Measurements from ENCODE around the gene NPM1. TPM values are rescaled to one million over a fixed set of nuclear protein-coding genes. Genes with fewer than 3 reads are reported as not detected.

The NPM1 gene
- total RNA-seq, 6 donors from 2014 or later = 289 to 646 (median 517) TPM

- 39 to 43% methylated on average over 7 of the region's 7 CpGs for WGBS, 2 donors
- no peak for ATAC-seq (ENCODE audit: low FRiP score in 2 of 2)
- Histone ChIP-seq H3K36me3 (no peaks in the 10 kb centered on the region), H3K27me3 (no peaks in the 10 kb centered on the region), H3K27ac (no peak overlapping the region), H3K9me3 (no peaks in the 10 kb centered on the region), H3K4me3 (no peak overlapping the region), H3K4me1 (no peaks in the 10 kb centered on the region)
- TF ChIP-seq, protein P1, sequence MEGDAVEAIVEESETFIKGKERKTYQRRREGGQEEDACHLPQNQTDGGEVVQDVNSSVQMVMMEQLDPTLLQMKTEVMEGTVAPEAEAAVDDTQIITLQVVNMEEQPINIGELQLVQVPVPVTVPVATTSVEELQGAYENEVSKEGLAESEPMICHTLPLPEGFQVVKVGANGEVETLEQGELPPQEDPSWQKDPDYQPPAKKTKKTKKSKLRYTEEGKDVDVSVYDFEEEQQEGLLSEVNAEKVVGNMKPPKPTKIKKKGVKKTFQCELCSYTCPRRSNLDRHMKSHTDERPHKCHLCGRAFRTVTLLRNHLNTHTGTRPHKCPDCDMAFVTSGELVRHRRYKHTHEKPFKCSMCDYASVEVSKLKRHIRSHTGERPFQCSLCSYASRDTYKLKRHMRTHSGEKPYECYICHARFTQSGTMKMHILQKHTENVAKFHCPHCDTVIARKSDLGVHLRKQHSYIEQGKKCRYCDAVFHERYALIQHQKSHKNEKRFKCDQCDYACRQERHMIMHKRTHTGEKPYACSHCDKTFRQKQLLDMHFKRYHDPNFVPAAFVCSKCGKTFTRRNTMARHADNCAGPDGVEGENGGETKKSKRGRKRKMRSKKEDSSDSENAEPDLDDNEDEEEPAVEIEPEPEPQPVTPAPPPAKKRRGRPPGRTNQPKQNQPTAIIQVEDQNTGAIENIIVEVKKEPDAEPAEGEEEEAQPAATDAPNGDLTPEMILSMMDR (IDR thresholded peaks at IDR 0.05) = no peak
- TF ChIP-seq EP300 (IDR thresholded peaks at IDR 0.05) (no peak), POLR2AphosphoS5 (IDR thresholded peaks at IDR 0.05) (no peak), POLR2A (IDR thresholded peaks at IDR 0.05) (no peak)
- no peak for DNase-seq
Measured at GRCh38 chr5:171365351-171365750, 22.3 kb upstream of the NPM1 start.

GRCh38 chr5:171366645-171367044, 21.0 kb upstream of the NPM1 start:
- no peaks in the 10 kb centered on the region for H3K36me3 ChIP-seq
- WGBS, 2 donors = 71 to 86% methylated on average over 5 of the region's 5 CpGs
- no peak for TF ChIP-seq EP300 (IDR thresholded peaks at IDR 0.05)
- TF ChIP-seq, protein P1 (IDR thresholded peaks at IDR 0.05) = no peak
- TF ChIP-seq POLR2A (IDR thresholded peaks at IDR 0.05) = no peak
- TF ChIP-seq POLR2AphosphoS5 (IDR thresholded peaks at IDR 0.05) = no peak
- H3K9me3 ChIP-seq = no peaks in the 10 kb centered on the region
- no peak overlapping the region for H3K27ac ChIP-seq
- DNase-seq = no peak
- no peaks in the 10 kb centered on the region for H3K27me3 ChIP-seq
- H3K4me3 ChIP-seq = no peak overlapping the region
- ATAC-seq (ENCODE audit: low FRiP score in 2 of 2) = no peak
- H3K4me1 ChIP-seq = no peaks in the 10 kb centered on the region

GRCh38 chr5:171367424-171368370, 20.0 kb upstream of the NPM1 start:
- H3K9me3 ChIP-seq = no peaks in the 10 kb centered on the region
- H3K27me3 ChIP-seq = no peaks in the 10 kb centered on the region
- DNase-seq (no peak), ATAC-seq (ENCODE audit: low FRiP score in 2 of 2) (no peak)
- TF ChIP-seq EP300 (IDR thresholded peaks at IDR 0.05) = no peak
- TF ChIP-seq, protein P1 (IDR thresholded peaks at IDR 0.05) = no peak
- TF ChIP-seq POLR2A (IDR thresholded peaks at IDR 0.05) = no peak
- TF ChIP-seq POLR2AphosphoS5 (IDR thresholded peaks at IDR 0.05) = no peak
- no peak overlapping the region for H3K4me3 ChIP-seq
- H3K36me3 ChIP-seq = no peaks in the 10 kb centered on the region
- H3K4me1 ChIP-seq = no peaks in the 10 kb centered on the region
- 77 to 82% methylated on average over 16 of the region's 16 CpGs for WGBS, 2 donors
- no peak overlapping the region for H3K27ac ChIP-seq

DNA sequence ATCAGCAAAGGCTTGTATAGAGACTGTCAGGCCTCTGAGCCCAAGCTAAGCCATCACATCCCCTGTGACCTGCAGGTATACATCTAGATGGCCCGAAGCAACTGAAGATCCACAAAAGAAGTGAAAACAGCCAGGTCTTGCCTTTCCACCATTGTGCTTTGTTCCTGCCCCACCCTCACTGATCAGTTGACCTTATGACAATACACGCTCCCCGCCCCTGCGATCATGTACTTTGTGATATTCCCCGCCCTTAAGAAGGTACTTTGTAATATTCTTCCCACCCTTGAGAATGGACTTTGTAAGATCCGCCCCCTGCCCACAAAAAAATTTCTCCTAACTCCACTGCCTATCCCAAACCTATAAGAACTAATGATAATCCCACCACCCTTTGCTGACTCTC, 18.6 kb upstream of the NPM1 start:
- Histone ChIP-seq H3K4me3 (no peak overlapping the region), H3K9me3 (no peaks in the 10 kb centered on the region), H3K4me1 (no peaks in the 10 kb centered on the region), H3K36me3 (no peaks in the 10 kb centered on the region), H3K27ac (no peak overlapping the region), H3K27me3 (no peaks in the 10 kb centered on the region)
- ATAC-seq (ENCODE audit: low FRiP score in 2 of 2) (no peak), DNase-seq (no peak)
- no peak for TF ChIP-seq POLR2A (IDR thresholded peaks at IDR 0.05)
- no peak for TF ChIP-seq POLR2AphosphoS5 (IDR thresholded peaks at IDR 0.05)
- TF ChIP-seq, protein P1 (IDR thresholded peaks at IDR 0.05) = no peak
- no peak for TF ChIP-seq EP300 (IDR thresholded peaks at IDR 0.05)
- WGBS, 2 donors = 92 to 96% methylated on average over 6 of the region's 6 CpGs
